Neuronal stem cell (in vitro differentiated cells): ENCODE measurements around the gene TRIM74.
A peak's percentile ranks its signal among the peaks of the same experiment; 100 is the strongest.
"Not testable (repeated sequence)": the region's sequence is repeated elsewhere in the genome, so short reads cannot be mapped to it uniquely, and the experiment has no call there.

Experiments
- DNase-seq: peaks from one replicate; pipeline ENCODE4 v3.0.0-alpha.2; 2013; ENCODE audit warnings: low spot score
- H2AFZ ChIP-seq: one replicate; pipeline ENCODE4 v1.6.1; 2013; ENCODE audit warnings: mild to moderate bottlenecking, low read length, inconsistent platforms
- H2AK5ac ChIP-seq: 2 replicates; pipeline ENCODE4 v1.6.1; 2013; ENCODE audit warnings: low read depth, mild to moderate bottlenecking, inconsistent platforms, low read length, moderate library complexity, mixed read lengths
- H2BK120ac ChIP-seq: 2 replicates; pipeline ENCODE4 v1.6.1; 2013; ENCODE audit warnings: low read depth, mild to moderate bottlenecking, inconsistent platforms, low read length, moderate library complexity, mixed read lengths
- H2BK12ac ChIP-seq: one replicate; pipeline ENCODE4 v1.6.1; 2013; ENCODE audit warnings: low read length, inconsistent platforms
- H2BK15ac ChIP-seq: 2 replicates; pipeline ENCODE4 v1.6.1; 2013; ENCODE audit warnings: mild to moderate bottlenecking, low read length, inconsistent platforms, mixed read lengths
- H2BK5ac ChIP-seq: one replicate; pipeline ENCODE4 v1.6.1; 2013; ENCODE audit warnings: inconsistent platforms, mild to moderate bottlenecking, low read length, moderate library complexity
- H3K14ac ChIP-seq: one replicate; pipeline ENCODE4 v1.6.1; 2013; ENCODE audit warnings: low read length, inconsistent platforms
- H3K18ac ChIP-seq: 2 replicates; pipeline ENCODE4 v1.6.1; 2013; ENCODE audit warnings: low read length, inconsistent platforms
- H3K23ac ChIP-seq: 2 replicates; pipeline ENCODE4 v1.6.1; 2013; ENCODE audit warnings: low read depth, mild to moderate bottlenecking, mixed read lengths, low read length, inconsistent platforms; ENCODE audit not compliant: poor library complexity
- H3K27ac ChIP-seq: replicated peaks from 3 replicates; pipeline ENCODE4 v1.5.1; 2013; ENCODE audit warnings: low read length, inconsistent platforms
- H3K27me3 ChIP-seq, 3 experiments: 2 replicates each; pipeline ENCODE4 v1.6.1; 2013; ENCODE audit warnings: low read length in 3 of 3, mild to moderate bottlenecking in 2 of 3, inconsistent platforms in 1 of 3, low read depth in 1 of 3, mixed read lengths in 1 of 3, moderate library complexity in 1 of 3; ENCODE audit not compliant: control insufficient read depth in 3 of 3, insufficient read depth in 3 of 3
- H3K36me3 ChIP-seq, 2 donors: replicated peaks in 1 of 2; 2 replicates each; pipeline ENCODE4 v1.6.1; 2013; ENCODE audit warnings: low read length in 2 of 2; ENCODE audit not compliant: control insufficient read depth in 2 of 2, insufficient read depth in 2 of 2
- H3K4ac ChIP-seq: 2 replicates; pipeline ENCODE4 v1.6.1; 2013; ENCODE audit warnings: inconsistent platforms, mild to moderate bottlenecking, low read length, moderate library complexity
- H3K4me1 ChIP-seq, 2 donors: 1 replicate in 1 of 2; 2 replicates in 1 of 2; pipeline ENCODE4 v1.6.1; 2013; ENCODE audit warnings: low read length in 2 of 2, low read depth in 1 of 2; ENCODE audit not compliant: control insufficient read depth in 2 of 2, insufficient read depth in 1 of 2
- H3K4me2 ChIP-seq: one replicate; pipeline ENCODE4 v1.6.1; 2013; ENCODE audit warnings: mild to moderate bottlenecking, low read length, inconsistent platforms; ENCODE audit not compliant: insufficient read depth, poor library complexity, severe bottlenecking
- H3K4me3 ChIP-seq, 2 donors: 2 replicates each; pipeline ENCODE4 v1.5.1; 2013; ENCODE audit warnings: low read length in 2 of 2, mild to moderate bottlenecking in 2 of 2, inconsistent platforms in 1 of 2, moderate library complexity in 1 of 2
- H3K79me1 ChIP-seq: one replicate; pipeline ENCODE4 v1.6.1; 2013; ENCODE audit warnings: low read depth, mild to moderate bottlenecking, inconsistent platforms, low read length, moderate library complexity
- H3K9ac ChIP-seq: one replicate; pipeline ENCODE4 v1.6.1; 2013; ENCODE audit warnings: mild to moderate bottlenecking, low read depth, low read length, inconsistent platforms; ENCODE audit not compliant: poor library complexity
- H3K9me3 ChIP-seq, 2 donors: replicated peaks in 1 of 2; 2 replicates each; pipeline versions ENCODE3 to v1.6.1; 2013; ENCODE audit warnings: low read length in 2 of 2, mild to moderate bottlenecking in 2 of 2, inconsistent platforms in 1 of 2, low read depth in 1 of 2, mixed read lengths in 1 of 2, moderate library complexity in 1 of 2; ENCODE audit not compliant: control insufficient read depth in 2 of 2, insufficient read depth in 1 of 2
- H4K8ac ChIP-seq: one replicate; pipeline ENCODE4 v1.6.1; 2013; ENCODE audit warnings: low read depth, mild to moderate bottlenecking, inconsistent platforms, low read length, moderate library complexity
- H4K91ac ChIP-seq: one replicate; pipeline ENCODE4 v1.6.1; 2013; ENCODE audit warnings: low read length, low read depth, mild to moderate bottlenecking, inconsistent platforms; ENCODE audit not compliant: poor library complexity
- whole genome bisulfite sequencing, 2 donors: extraction: QIAGEN DNeasy Blood & Tissue Kit; methylation state at CpG; one replicate each; pipeline ENCODE4 v1.1.7; 2013; ENCODE audit warnings: missing lambda C conversion rate in 2 of 2, mixed read lengths in 1 of 2; ENCODE audit not compliant: insufficient read length in 2 of 2, insufficient replicate concordance in 1 of 2; ENCODE audit errors: extremely low coverage in 2 of 2; 5-methylcytosine and 5-hydroxymethylcytosine counted together

Gene TRIM74

GRCh38 chr7:72928216-72928615 lies 41.0 kb downstream of the TRIM74 start:
- H4K91ac ChIP-seq, H3K23ac ChIP-seq, H2AFZ ChIP-seq, H3K4me3 ChIP-seq, H4K8ac ChIP-seq, H3K14ac ChIP-seq, H2AK5ac ChIP-seq, H2BK120ac ChIP-seq, H3K4ac ChIP-seq, H3K4me1 ChIP-seq, H2BK15ac ChIP-seq, H3K9ac ChIP-seq, H3K79me1 ChIP-seq, H2BK12ac ChIP-seq, H3K9me3 ChIP-seq, H3K27ac ChIP-seq, H3K18ac ChIP-seq, H2BK5ac ChIP-seq, H3K4me2 ChIP-seq, DNase-seq, H3K27me3 ChIP-seq: not testable (repeated sequence)
- no CpG with 5 or more reads among the region's 6 CpGs for WGBS, 2 donors
- peaks cover 25 to 63% of the 10 kb centered on the region in 2 donors for H3K36me3 ChIP-seq

GRCh38 chr7:72927791-72928190 lies 41.5 kb downstream of the TRIM74 start:
- H3K36me3 ChIP-seq: peaks cover 25 to 61% of the 10 kb centered on the region in 2 donors
- not testable (repeated sequence) for H2BK15ac ChIP-seq, H3K9me3 ChIP-seq, H4K8ac ChIP-seq, H3K4me1 ChIP-seq, H3K4me2 ChIP-seq, H3K14ac ChIP-seq, H2BK12ac ChIP-seq, H2BK5ac ChIP-seq, H4K91ac ChIP-seq, H3K4ac ChIP-seq, H2AK5ac ChIP-seq, H3K9ac ChIP-seq, H2BK120ac ChIP-seq, H3K27me3 ChIP-seq, H3K4me3 ChIP-seq, H3K23ac ChIP-seq, DNase-seq, H3K27ac ChIP-seq, H3K79me1 ChIP-seq, H2AFZ ChIP-seq, H3K18ac ChIP-seq
- no CpG with 5 or more reads among the region's 6 CpGs for WGBS, 2 donors

- H4K91ac ChIP-seq: no peak overlapping the region
- H3K79me1 ChIP-seq: peaks cover 4% of the 10 kb centered on the region
- H3K27me3 ChIP-seq: no peaks in the 10 kb centered on the region
- no peak overlapping the region for H3K18ac ChIP-seq
- no peak overlapping the region for H2BK12ac ChIP-seq
- H3K9ac ChIP-seq: peak overlapping the region; percentile 93
- no peak overlapping the region for H2AK5ac ChIP-seq
- H2AFZ ChIP-seq: peak overlapping the region; percentile 93
- peak overlapping the region; percentile 39 for H2BK5ac ChIP-seq
- peaks cover 3 to 4% of the 10 kb centered on the region in 2 donors for H3K4me1 ChIP-seq
- H3K14ac ChIP-seq: no peak overlapping the region
- H3K36me3 ChIP-seq: peaks cover 22 to 57% of the 10 kb centered on the region in 2 donors
- H3K27ac ChIP-seq: no peak overlapping the region
- H3K4ac ChIP-seq: no peak overlapping the region
- no CpG with 5 or more reads among the region's 35 CpGs for WGBS, 2 donors
- H2BK120ac ChIP-seq: no peak overlapping the region
- no peak overlapping the region for H3K23ac ChIP-seq
- H4K8ac ChIP-seq: no peak overlapping the region
- no peaks in the 10 kb centered on the region for H3K9me3 ChIP-seq
- peak overlapping the region; percentile 96 to 98 for H3K4me3 ChIP-seq
- no peak overlapping the region for H2BK15ac ChIP-seq
- DNase-seq: no peak
- H3K4me2 ChIP-seq: peak overlapping the region; percentile 69
Observed at GRCh38 chr7:72925546-72926120, 43.6 kb downstream of the TRIM74 start.

GRCh38 chr7:72924733-72925545 lies 44.3 kb downstream of the TRIM74 start, which contains the start of gene POM121:
Gene POM121, plus strand, starts transcription at chr7:72925095. Its CDS starts 27 bp downstream, at chr7:72925122.
- WGBS, 2 donors: no CpG with 5 or more reads among the region's 91 CpGs
- Histone ChIP-seq H3K23ac (peak within 1 kb of the TSS; percentile 55), H2BK120ac (no peak within 1 kb of the TSS), H3K9ac (peak within 1 kb of the TSS; percentile 93), H2BK5ac (peak within 1 kb of the TSS; percentile 39), H3K18ac (peak within 1 kb of the TSS; percentile 91), H2BK12ac (no peak within 1 kb of the TSS), H3K36me3 (peaks cover 18 to 52% of the 10 kb centered on the region in 2 donors), H3K27ac (peak within 1 kb of the TSS; percentile 77), H3K27me3 (no peaks in the 10 kb centered on the region), H2AFZ (peak within 1 kb of the TSS; percentile 93), H3K79me1 (peaks cover 4% of the 10 kb centered on the region), H3K4me1 (peaks cover 3 to 4% of the 10 kb centered on the region in 2 donors), H3K4ac (no peak within 1 kb of the TSS), H3K4me2 (peak within 1 kb of the TSS; percentile 77), H3K9me3 (no peaks in the 10 kb centered on the region), H3K4me3 (peak within 1 kb of the TSS; percentile 96 to 98), H3K14ac (no peak within 1 kb of the TSS), H2BK15ac (no peak within 1 kb of the TSS), H2AK5ac (no peak within 1 kb of the TSS), H4K91ac (no peak within 1 kb of the TSS), H4K8ac (no peak within 1 kb of the TSS)
- DNase-seq: peak; percentile 89
